ENCODE data around the gene SCN11A.
"Not testable (repeated sequence)": the region's sequence is repeated elsewhere in the genome, so short reads cannot be mapped to it uniquely, and the experiment has no call there.

The SCN11A gene

GRCh38 chr3:39064646-39065045 lies 12.9 kb upstream of the SCN11A start:
- no peak for DNase-seq

GRCh38 chr3:39063143-39063542 lies 11.4 kb upstream of the SCN11A start:
- DNase-seq: no peak

GRCh38 chr3:39062180-39062579 lies 10.4 kb upstream of the SCN11A start:
- DNase-seq: no peak

- DNase-seq: not testable (repeated sequence)
Observed at GRCh38 chr3:39061228-39061627, 9.5 kb upstream of the SCN11A start.

- no peak for DNase-seq
Observed at GRCh38 chr3:39056151-39056550, 4.4 kb upstream of the SCN11A start.

GRCh38 chr3:39053696-39054095 lies 2.0 kb upstream of the SCN11A start:
- DNase-seq: no peak

- no peak for DNase-seq
Observed at GRCh38 chr3:39052583-39052982, 839 bp upstream of the SCN11A start.

GRCh38 chr3:39050029-39050428 lies 1.7 kb downstream of the SCN11A start:
- no peak for DNase-seq

GRCh38 chr3:39038165-39038564 lies 13.6 kb downstream of the SCN11A start:
- DNase-seq: no peak

- no peak for DNase-seq
Observed at GRCh38 chr3:39029556-39029955, 22.2 kb downstream of the SCN11A start.

- no peak for DNase-seq
Observed at GRCh38 chr3:39028546-39028945, 23.2 kb downstream of the SCN11A start.

- no peak for DNase-seq
Observed at GRCh38 chr3:39025222-39025970, 26.3 kb downstream of the SCN11A start.

GRCh38 chr3:39024497-39024896 lies 27.2 kb downstream of the SCN11A start:
- DNase-seq: no peak

GRCh38 chr3:39022286-39022630 lies 29.5 kb downstream of the SCN11A start:
- DNase-seq: no peak

GRCh38 chr3:39021465-39022285 lies 30.1 kb downstream of the SCN11A start:
- DNase-seq: no peak

- DNase-seq: no peak
Observed at GRCh38 chr3:39021029-39021428, 30.7 kb downstream of the SCN11A start.

GRCh38 chr3:39019299-39019698 lies 32.4 kb downstream of the SCN11A start:
- no peak for DNase-seq

- DNase-seq: no peak
Observed at GRCh38 chr3:39015418-39015817, 36.3 kb downstream of the SCN11A start.

- no peak for DNase-seq
Observed at GRCh38 chr3:39013921-39014509, 37.7 kb downstream of the SCN11A start.

- no peak for DNase-seq
Observed at GRCh38 chr3:39013289-39013688, 38.5 kb downstream of the SCN11A start.

- DNase-seq: no peak
Observed at GRCh38 chr3:39011191-39011736, 40.5 kb downstream of the SCN11A start.

- DNase-seq: no peak
Observed at GRCh38 chr3:39005295-39005694, 46.4 kb downstream of the SCN11A start.
